ENCODE data around the gene COL4A2. TPM values are rescaled to one million over a fixed set of nuclear protein-coding genes. Genes with fewer than 3 reads are reported as not detected.

The COL4A2 gene
- polyA plus RNA-seq, 1 experiment, result 208 TPM

GRCh38 chr13:110503037-110503901 is 196.2 kb downstream of the COL4A2 start:
- DNase-seq (ENCODE audit: low read depth, low spot score), result no peak
- H3K9me3 ChIP-seq (ENCODE audit: control insufficient read depth, insufficient read depth, low read length), result peaks cover 3% of the 10 kb centered on the region; the same call in 1 of the 2 replicates
- H3K27ac ChIP-seq (ENCODE audit: low read depth, low read length), result no peak overlapping the region
- POLR2A ChIA-PET, result no interaction called here
- no peak overlapping the region for H3K4me3 ChIP-seq (ENCODE audit: low read depth, low read length)
- no peaks in the 10 kb centered on the region for H3K27me3 ChIP-seq (ENCODE audit: control insufficient read depth, insufficient read depth, low read length)
- CTCF ChIA-PET, result no interaction called here
- TF ChIP-seq CTCF (IDR thresholded peaks at IDR 0.05; ENCODE audit: low read depth, low read length), result no peak

- H3K4me3 ChIP-seq (ENCODE audit: low read depth, low read length), result no peak overlapping the region
- ChIA-PET CTCF (interaction anchor here (0.6 kb wide), 1 partner anchor 16 kb away, joined by 3 read pairs; no protein-coding TSS in a partner anchor), POLR2A (interaction anchor here (0.7 kb wide), 1 partner anchor 17 kb away, joined by 3 read pairs; no protein-coding TSS in a partner anchor)
- no peaks in the 10 kb centered on the region for H3K27me3 ChIP-seq (ENCODE audit: control insufficient read depth, insufficient read depth, low read length)
- H3K27ac ChIP-seq (ENCODE audit: low read depth, low read length), result no peak overlapping the region
- no peak for DNase-seq (ENCODE audit: low read depth, low spot score)
- no peaks in the 10 kb centered on the region; the same call in 1 of the 2 replicates for H3K9me3 ChIP-seq (ENCODE audit: control insufficient read depth, insufficient read depth, low read length)
- no peak for TF ChIP-seq CTCF (IDR thresholded peaks at IDR 0.05; ENCODE audit: low read depth, low read length)
Measured at GRCh38 chr13:110503979-110504499, 197.0 kb downstream of the COL4A2 start.

- no peaks in the 10 kb centered on the region for H3K27me3 ChIP-seq (ENCODE audit: control insufficient read depth, insufficient read depth, low read length)
- H3K27ac ChIP-seq (ENCODE audit: low read depth, low read length), result no peak overlapping the region
- no peak overlapping the region for H3K4me3 ChIP-seq (ENCODE audit: low read depth, low read length)
- POLR2A ChIA-PET, result no interaction called here
- no peaks in the 10 kb centered on the region; the same call in 1 of the 2 replicates for H3K9me3 ChIP-seq (ENCODE audit: control insufficient read depth, insufficient read depth, low read length)
- DNase-seq (ENCODE audit: low read depth, low spot score), result no peak
- TF ChIP-seq CTCF (IDR thresholded peaks at IDR 0.05; ENCODE audit: low read depth, low read length), result no peak
- CTCF ChIA-PET, result no interaction called here
Measured at GRCh38 chr13:110505594-110505993, 198.5 kb downstream of the COL4A2 start.

- ChIA-PET CTCF (no interaction called here), POLR2A (no interaction called here)
- H3K27me3 ChIP-seq (ENCODE audit: control insufficient read depth, insufficient read depth, low read length), result no peaks in the 10 kb centered on the region
- no peak overlapping the region for H3K4me3 ChIP-seq (ENCODE audit: low read depth, low read length)
- no peaks in the 10 kb centered on the region; the same call in 1 of the 2 replicates for H3K9me3 ChIP-seq (ENCODE audit: control insufficient read depth, insufficient read depth, low read length)
- no peak overlapping the region for H3K27ac ChIP-seq (ENCODE audit: low read depth, low read length)
- TF ChIP-seq CTCF (IDR thresholded peaks at IDR 0.05; ENCODE audit: low read depth, low read length), result no peak
- DNase-seq (ENCODE audit: low read depth, low spot score), result no peak
Measured at GRCh38 chr13:110506396-110506795, 199.3 kb downstream of the COL4A2 start.
